Prostate gland (tissue), 2 donors: ENCODE measurements around the gene RIMBP2. TPM values are rescaled to one million over a fixed set of nuclear protein-coding genes. Genes with fewer than 3 reads are reported as not detected.

ENCODE experiments used
- DNase-seq: peaks from one replicate; pipeline ENCODE4 v3.0.0-alpha.2; 2019; ENCODE audit warnings: low spot score
- H3K27ac ChIP-seq, 2 donors: fragments of 200-600 bp; sonication (generic); 2 replicates each; pipeline ENCODE4 v1.5.1; 2017 to 2019
- H3K27me3 ChIP-seq: fragments of 200-600 bp; sonication (generic); replicated peaks from 2 replicates; pipeline ENCODE4 v1.5.1; 2019; ENCODE audit not compliant: insufficient read depth
- H3K36me3 ChIP-seq, 2 donors: fragments of 200-600 bp; sonication (generic); 1 replicate in 1 of 2; 2 replicates in 1 of 2; pipeline versions ENCODE4 v1.5.1 to v1.8.1; 2017 to 2019
- H3K4me1 ChIP-seq: fragments of 200-600 bp; sonication (generic); replicated peaks from 2 replicates; pipeline ENCODE4 v1.5.1; 2019
- H3K4me3 ChIP-seq, 2 donors: fragments of 200-600 bp; sonication (generic); 2 replicates each; pipeline ENCODE4 v1.5.1; 2017 to 2019
- H3K9me3 ChIP-seq: fragments of 200-600 bp; sonication (generic); 2 replicates; pipeline ENCODE4 v1.5.1; 2017
- CTCF ChIP-seq, 4 experiments: fragments of 200-600 bp in 2 of 4; fragments of 450-650 bp in 2 of 4; sonication (generic) in 2 of 4; IDR thresholded peaks; 1 replicate in 3 of 4; 2 replicates in 1 of 4; pipeline ENCODE4 v1.5.1; 2016 to 2019; ENCODE audit warnings: antibody characterized with exemption in 4 of 4, mild to moderate bottlenecking in 2 of 4, moderate library complexity in 2 of 4
- POLR2A ChIP-seq: fragments of 450-650 bp; IDR thresholded peaks from one replicate; pipeline ENCODE4 v1.6.1; 2016; ENCODE audit warnings: antibody characterized with exemption, mild to moderate bottlenecking
- POLR2AphosphoS5 ChIP-seq: sonication (generic); formaldehyde crosslinking; IDR thresholded peaks from one replicate; pipeline ENCODE4 v1.6.1; 2017; ENCODE audit warnings: antibody characterized with exemption
- WGBS: methylation state at CpG from one replicate; pipeline ENCODE4 v1.1.5; 2018; 5-methylcytosine and 5-hydroxymethylcytosine counted together
- intact Hi-C: fragments of 100-400 bp; cut with DNase I; formaldehyde crosslinking; loops from one replicate; pipeline ENCODE4 v1.14.2; 2022
- total RNA-seq, 2 donors: library from RNA; depleted of rRNA; stranded (reverse); fragments of >200 nt; gene quantifications; one replicate each; pipeline ENCODE4 v1.1.0, GENCODE V29; 2016

Gene RIMBP2
- total RNA-seq, 2 donors from 2014 or later = 0.96 to 7.0 TPM

GRCh38 chr12:130364578-130364977 lies 351.5 kb downstream of the RIMBP2 start:
- H3K9me3 ChIP-seq = no peaks in the 10 kb centered on the region
- intact Hi-C loops = no loop called here
- H3K4me1 ChIP-seq = no peaks in the 10 kb centered on the region
- no peak overlapping the region for H3K27ac ChIP-seq
- TF ChIP-seq POLR2A (no peak), CTCF (IDR thresholded peaks at IDR 0.05) (no peak), POLR2AphosphoS5 (no peak)
- DNase-seq = no peak
- 72% methylated on average over 2 of the region's 2 CpGs for WGBS
- no peaks in the 10 kb centered on the region for H3K27me3 ChIP-seq
- no peak overlapping the region for H3K4me3 ChIP-seq
- no peaks in the 10 kb centered on the region for H3K36me3 ChIP-seq

GRCh38 chr12:130362060-130362459 lies 354.0 kb downstream of the RIMBP2 start:
- DNase-seq = no peak
- no peaks in the 10 kb centered on the region for H3K36me3 ChIP-seq
- no peak for TF ChIP-seq CTCF (IDR thresholded peaks at IDR 0.05)
- no peak for TF ChIP-seq POLR2AphosphoS5
- no peak for TF ChIP-seq POLR2A
- no peaks in the 10 kb centered on the region for H3K4me1 ChIP-seq
- no peaks in the 10 kb centered on the region for H3K27me3 ChIP-seq
- H3K4me3 ChIP-seq = no peak overlapping the region
- no peak overlapping the region for H3K27ac ChIP-seq
- 74% methylated on average over 5 of the region's 5 CpGs for WGBS
- intact Hi-C loops = no loop called here
- no peaks in the 10 kb centered on the region for H3K9me3 ChIP-seq

GRCh38 chr12:130357729-130358330 lies 358.3 kb downstream of the RIMBP2 start:
- DNase-seq = no peak
- no peak for TF ChIP-seq POLR2A
- no peak for TF ChIP-seq POLR2AphosphoS5
- TF ChIP-seq CTCF (IDR thresholded peaks at IDR 0.05) = no peak
- no peak overlapping the region for H3K27ac ChIP-seq

GRCh38 chr12:130357241-130357640 lies 358.9 kb downstream of the RIMBP2 start:
- Histone ChIP-seq H3K27ac (no peak overlapping the region), H3K9me3 (no peaks in the 10 kb centered on the region), H3K36me3 (no peaks in the 10 kb centered on the region), H3K4me1 (no peaks in the 10 kb centered on the region), H3K4me3 (no peak overlapping the region), H3K27me3 (no peaks in the 10 kb centered on the region)
- intact Hi-C loops = no loop called here
- no peak for TF ChIP-seq CTCF (IDR thresholded peaks at IDR 0.05)
- no peak for TF ChIP-seq POLR2A
- TF ChIP-seq POLR2AphosphoS5 = no peak
- 23% methylated on average over 8 of the region's 8 CpGs for WGBS
- DNase-seq = no peak

More at GRCh38 chr12:130357729-130358330, 358.3 kb downstream of the RIMBP2 start:
- Histone ChIP-seq H3K4me3 (no peak overlapping the region), H3K9me3 (no peaks in the 10 kb centered on the region), H3K27me3 (no peaks in the 10 kb centered on the region), H3K4me1 (no peaks in the 10 kb centered on the region), H3K36me3 (no peaks in the 10 kb centered on the region)
- whole genome bisulfite sequencing = 55% methylated on average over 14 of the region's 14 CpGs
- intact Hi-C loops = no loop called here

- no peaks in the 10 kb centered on the region for H3K4me1 ChIP-seq
- H3K27ac ChIP-seq = no peak overlapping the region
- no peaks in the 10 kb centered on the region for H3K36me3 ChIP-seq
- 54% methylated on average over 8 of the region's 8 CpGs for WGBS
- H3K9me3 ChIP-seq = no peaks in the 10 kb centered on the region
- intact Hi-C loops = no loop called here
- no peak for TF ChIP-seq POLR2AphosphoS5
- no peak for TF ChIP-seq POLR2A
- TF ChIP-seq CTCF (IDR thresholded peaks at IDR 0.05) = no peak
- no peak overlapping the region for H3K4me3 ChIP-seq
- no peaks in the 10 kb centered on the region for H3K27me3 ChIP-seq
- no peak for DNase-seq
These were observed 359.9 kb downstream of the RIMBP2 start for GRCh38 chr12:130356222-130356621.
